A549 (cell line): Measurements from ENCODE around the gene APBA1. TPM values are rescaled to one million over a fixed set of nuclear protein-coding genes. Genes with fewer than 3 reads are reported as not detected.

Source experiments
- ATAC-seq, 2 experiments: fragments of 200-7000 bp in 1 of 2; fragments of >200 bp in 1 of 2; cut with Nextera tagmentation in 1 of 2; cut with Tn5 transposase in 1 of 2; 3 replicates each; pipeline versions ENCODE4 v1.8.0 to v1.9.1; 2018 to 2020; ENCODE audit warnings: mild to moderate bottlenecking in 1 of 2, moderate library complexity in 1 of 2
- CTCF ChIA-PET: fragments of 300-600 bp; sonication (Branson Sonifier 250); formaldehyde crosslinking; extraction: SDS; loops from one replicate; lab custom pipeline; 2021; ENCODE audit warnings: antibody characterized with exemption, inconsistent platforms; lab: Yijun Ruan, JAX
- POLR2A ChIA-PET: fragments of 350-600 bp; formaldehyde crosslinking; extraction: SDS; loops from one replicate; lab custom pipeline; 2021; ENCODE audit warnings: antibody characterized with exemption, inconsistent platforms; lab: Yijun Ruan, JAX
- DNase-seq, 2 experiments: peaks; one replicate each; pipeline versions ENCODE4 v3.0.0 to v3.0.0-alpha.2; 2011 to 2016; ENCODE audit warnings: low read depth in 1 of 2, low spot score in 1 of 2
- FAIRE-seq: peaks from 2 replicates; lab custom pipeline; 2011; peaks lifted over from hg19 to GRCh38; lab: Jason Lieb, UNC
- H3K27ac ChIP-seq, 2 experiments: fragments of >200 bp; sonication (Bioruptor Twin); formaldehyde crosslinking; 3 replicates each; pipeline ENCODE4 v1.5.1; 2016 to 2017
- H3K4me1 ChIP-seq: fragments of >200 bp; sonication (Bioruptor Twin); formaldehyde crosslinking; 3 replicates; pipeline ENCODE4 v1.6.1; 2016
- H3K4me2 ChIP-seq: fragments of >200 bp; sonication (Bioruptor Twin); formaldehyde crosslinking; 3 replicates; pipeline ENCODE4 v1.6.1; 2016
- H3K4me3 ChIP-seq: fragments of >200 bp; sonication (Bioruptor Twin); formaldehyde crosslinking; 3 replicates; pipeline ENCODE4 v1.5.1; 2016
- H3K9me3 ChIP-seq: fragments of >200 bp; sonication (Bioruptor Twin); formaldehyde crosslinking; 3 replicates; pipeline ENCODE4 v1.6.1; 2016
- BCL3 ChIP-seq: fragments of >200 bp; sonication (Bioruptor Twin); formaldehyde crosslinking; IDR thresholded peaks from 3 replicates; pipeline ENCODE4 v1.6.1; 2016
- CBX2 ChIP-seq: fragments of 200-600 bp; sonication (generic); IDR thresholded peaks from 2 replicates; pipeline ENCODE4 v1.6.1; 2016; ENCODE audit warnings: low read depth, mild to moderate bottlenecking, borderline replicate concordance
- CBX8 ChIP-seq: fragments of 200-600 bp; sonication (generic); IDR thresholded peaks from 2 replicates; pipeline ENCODE4 v1.6.1; 2016
- EHF ChIP-seq: fragments of 250-450 bp; sonication (Bioruptor Pico); IDR thresholded peaks from 2 replicates; pipeline ENCODE4 v1.5.0; 2020; ENCODE audit warnings: mild to moderate bottlenecking
- FOXS1 ChIP-seq: fragments of 250-450 bp; sonication (Bioruptor Pico); IDR thresholded peaks from 2 replicates; pipeline ENCODE4 v1.5.0; 2020; ENCODE audit warnings: mild to moderate bottlenecking, moderate library complexity
- HES2 ChIP-seq: fragments of >200 bp; sonication (Bioruptor Twin); formaldehyde crosslinking; IDR thresholded peaks from 2 replicates; pipeline ENCODE4 v1.6.1; 2016
- HOXB13 ChIP-seq: fragments of 250-450 bp; sonication (Bioruptor Pico); IDR thresholded peaks from 2 replicates; pipeline ENCODE4 v1.5.0; 2020; ENCODE audit warnings: low read depth, mild to moderate bottlenecking, moderate library complexity
- JUNB ChIP-seq: fragments of >200 bp; sonication (Bioruptor Twin); formaldehyde crosslinking; IDR thresholded peaks from 2 replicates; pipeline ENCODE4 v1.6.1; 2016
- POLR2A ChIP-seq: IDR thresholded peaks from 2 replicates; pipeline ENCODE4 v1.6.1; 2012; ENCODE audit warnings: mild to moderate bottlenecking, low read length
- RARB ChIP-seq: fragments of 250-450 bp; sonication (Bioruptor Pico); IDR thresholded peaks from 2 replicates; pipeline ENCODE4 v1.8.0; 2021; ENCODE audit warnings: mild to moderate bottlenecking, moderate library complexity
- REST ChIP-seq: fragments of 200-600 bp; sonication (generic); IDR thresholded peaks from 2 replicates; pipeline ENCODE4 v1.6.1; 2016; ENCODE audit warnings: antibody characterized with exemption, mild to moderate bottlenecking, moderate library complexity
- RFX5 ChIP-seq: fragments of 450-650 bp; IDR thresholded peaks from 2 replicates; pipeline ENCODE4 v1.7.1; 2014; ENCODE audit warnings: antibody characterized with exemption, mild to moderate bottlenecking, moderate library complexity
- SMC3 ChIP-seq: fragments of >200 bp; sonication (Bioruptor Twin); formaldehyde crosslinking; IDR thresholded peaks from 3 replicates; pipeline ENCODE4 v1.6.1; 2018; ENCODE audit warnings: inconsistent platforms
- ZC3H11A ChIP-seq: fragments of 450-650 bp; IDR thresholded peaks from 2 replicates; pipeline ENCODE4 v1.6.1; 2014; ENCODE audit warnings: antibody characterized with exemption, mild to moderate bottlenecking
- ZFP36 ChIP-seq: fragments of 450-650 bp; IDR thresholded peaks from 2 replicates; pipeline ENCODE4 v1.6.1; 2014; ENCODE audit warnings: borderline replicate concordance; ENCODE audit not compliant: partially characterized antibody
- ZSCAN20 ChIP-seq: fragments of 250-450 bp; sonication (Bioruptor Pico); IDR thresholded peaks from 2 replicates; pipeline ENCODE4 v1.8.0; 2022; ENCODE audit warnings: mild to moderate bottlenecking, moderate library complexity
- WGBS: methylation state at CpG from one replicate; pipeline ENCODE4 v1.1.6; 2017; ENCODE audit errors: missing lambda C conversion rate; 5-methylcytosine and 5-hydroxymethylcytosine counted together
- polyA plus RNA-seq, 4 experiments: library from polyadenylated mRNA; depleted of rRNA in 3 of 4; stranded (reverse); fragments of >200 nt; fragmentation: RNase III in 1 of 4; extraction: RNeasy Plus Mini Kit Qiagen cat#74134 plus additional on column Dnase treatment in 1 of 4; gene quantifications; 2 replicates in 3 of 4; 3 replicates in 1 of 4; pipeline ENCODE4 v1.2.3, GENCODE V29; 2011 to 2017
- TF ChIP-seq, protein P1 (sequence below): fragments of 250-450 bp; sonication (Bioruptor Pico); IDR thresholded peaks from 2 replicates; pipeline ENCODE4 v1.5.0; 2020; ENCODE audit warnings: low read depth, mild to moderate bottlenecking, moderate library complexity
- TF ChIP-seq, protein P2 (sequence below): IDR thresholded peaks from 2 replicates; pipeline ENCODE4 v1.6.1; 2012; ENCODE audit warnings: low read depth, borderline replicate concordance
- TF ChIP-seq, protein P3 (sequence below): IDR thresholded peaks from 2 replicates; pipeline ENCODE4 v1.6.1; 2012

The APBA1 gene
- polyA plus RNA-seq, 2 of the 4 experiments (the other 2 are of a cell fraction), result 0.22 to 1.6 TPM

DNA sequence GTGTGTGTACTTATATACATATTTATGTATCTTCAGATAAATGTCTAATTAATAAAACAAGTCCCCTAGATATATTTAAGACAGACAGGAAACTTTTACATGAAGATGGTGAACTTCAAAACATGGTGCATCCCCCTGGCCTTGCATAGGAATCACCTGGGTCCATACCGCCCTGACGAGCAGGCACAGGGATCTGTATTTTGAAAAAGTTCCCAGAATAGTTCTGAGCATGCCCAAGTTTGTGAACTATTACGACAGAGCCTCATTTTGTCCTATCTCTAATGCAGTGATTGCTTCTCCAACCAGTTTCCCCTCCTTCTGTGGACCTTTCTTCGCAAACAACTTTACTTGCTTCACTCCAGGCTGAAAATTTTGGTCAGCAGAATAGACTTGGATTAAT is 98.1 kb downstream of the APBA1 start:
- POLR2A ChIA-PET, result no interaction called here
- FAIRE-seq, result no peak

GRCh38 chr9:69573651-69574050 is 98.5 kb downstream of the APBA1 start:
- ChIA-PET POLR2A (no interaction called here), CTCF (no interaction called here)
- WGBS, result 29% methylated on average over 4 of the region's 4 CpGs
- no peak overlapping the region for H3K4me2 ChIP-seq
- no peak overlapping the region for H3K4me3 ChIP-seq
- no peaks in the 10 kb centered on the region for H3K9me3 ChIP-seq
- no peak for TF ChIP-seq ZFP36
- no peak for TF ChIP-seq RARB (CRISPR knock-in tag)
- no peak for TF ChIP-seq BCL3
- no peak for TF ChIP-seq CBX2
- no peak for TF ChIP-seq REST
- TF ChIP-seq SMC3, result no peak
- TF ChIP-seq, protein P1, sequence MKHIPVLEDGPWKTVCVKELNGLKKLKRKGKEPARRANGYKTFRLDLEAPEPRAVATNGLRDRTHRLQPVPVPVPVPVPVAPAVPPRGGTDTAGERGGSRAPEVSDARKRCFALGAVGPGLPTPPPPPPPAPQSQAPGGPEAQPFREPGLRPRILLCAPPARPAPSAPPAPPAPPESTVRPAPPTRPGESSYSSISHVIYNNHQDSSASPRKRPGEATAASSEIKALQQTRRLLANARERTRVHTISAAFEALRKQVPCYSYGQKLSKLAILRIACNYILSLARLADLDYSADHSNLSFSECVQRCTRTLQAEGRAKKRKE, result no peak
- TF ChIP-seq ZSCAN20 (CRISPR knock-in tag), result no peak
- no peak for TF ChIP-seq EHF (CRISPR knock-in tag)
- TF ChIP-seq RFX5, result no peak
- TF ChIP-seq, all 56 proteins: peak for 0
- no peak for ATAC-seq
- no peak for FAIRE-seq
- Histone ChIP-seq H3K27ac (no peak overlapping the region), H3K4me1 (no peaks in the 10 kb centered on the region)
- no peak for DNase-seq

More for the DNA sequence above, 98.1 kb downstream of the APBA1 start:
- Histone ChIP-seq H3K9me3 (no peaks in the 10 kb centered on the region), H3K4me3 (no peak overlapping the region), H3K4me1 (no peaks in the 10 kb centered on the region), H3K4me2 (no peak overlapping the region), H3K27ac (no peak overlapping the region)
- WGBS, result 38% methylated on average over 4 of the region's 4 CpGs
- DNase-seq, result no peak
- CTCF ChIA-PET, result no interaction called here
- ATAC-seq, result no peak
- TF ChIP-seq POLR2A (no peak), REST (no peak), FOXS1 (CRISPR knock-in tag) (no peak), HOXB13 (CRISPR knock-in tag) (no peak), CBX8 (no peak), HES2 (no peak), ZFP36 (no peak), ZC3H11A (no peak), JUNB (no peak)
- TF ChIP-seq, protein P1, result no peak
- TF ChIP-seq, protein P2, sequence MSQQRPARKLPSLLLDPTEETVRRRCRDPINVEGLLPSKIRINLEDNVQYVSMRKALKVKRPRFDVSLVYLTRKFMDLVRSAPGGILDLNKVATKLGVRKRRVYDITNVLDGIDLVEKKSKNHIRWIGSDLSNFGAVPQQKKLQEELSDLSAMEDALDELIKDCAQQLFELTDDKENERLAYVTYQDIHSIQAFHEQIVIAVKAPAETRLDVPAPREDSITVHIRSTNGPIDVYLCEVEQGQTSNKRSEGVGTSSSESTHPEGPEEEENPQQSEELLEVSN, result no peak
- TF ChIP-seq, protein P3, sequence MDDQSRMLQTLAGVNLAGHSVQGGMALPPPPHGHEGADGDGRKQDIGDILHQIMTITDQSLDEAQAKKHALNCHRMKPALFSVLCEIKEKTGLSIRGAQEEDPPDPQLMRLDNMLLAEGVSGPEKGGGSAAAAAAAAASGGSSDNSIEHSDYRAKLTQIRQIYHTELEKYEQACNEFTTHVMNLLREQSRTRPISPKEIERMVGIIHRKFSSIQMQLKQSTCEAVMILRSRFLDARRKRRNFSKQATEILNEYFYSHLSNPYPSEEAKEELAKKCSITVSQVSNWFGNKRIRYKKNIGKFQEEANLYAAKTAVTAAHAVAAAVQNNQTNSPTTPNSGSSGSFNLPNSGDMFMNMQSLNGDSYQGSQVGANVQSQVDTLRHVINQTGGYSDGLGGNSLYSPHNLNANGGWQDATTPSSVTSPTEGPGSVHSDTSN, result no peak
- TF ChIP-seq, all 56 proteins: peak for 0
